H1 (cell line): ENCODE measurements around the gene CHST13. TPM values are rescaled to one million over a fixed set of nuclear protein-coding genes. Genes with fewer than 3 reads are reported as not detected.

Experiments
- CTCF ChIA-PET: fragments of 300-600 bp; sonication (Branson Sonifier 250); formaldehyde crosslinking; loops from one replicate; lab custom pipeline; 2021; ENCODE audit not compliant: partially characterized antibody; lab: Charles Lee
- POLR2A ChIA-PET: fragments of 300-600 bp; sonication (Branson Sonifier 250); formaldehyde crosslinking; loops from one replicate; lab custom pipeline; 2021; ENCODE audit warnings: inconsistent platforms; ENCODE audit not compliant: partially characterized antibody; lab: Charles Lee
- DNase-seq, 2 experiments: peaks; one replicate each; pipeline versions ENCODE4 v3.0.0 to v3.0.0-alpha.2; 2010 to 2022; ENCODE audit warnings: low spot score in 2 of 2, low read depth in 1 of 2, mixed read lengths in 1 of 2
- FAIRE-seq: peaks from 2 replicates; lab custom pipeline; 2011; peaks lifted over from hg19 to GRCh38; lab: Jason Lieb, UNC
- H2AFZ ChIP-seq: 2 replicates; pipeline ENCODE4 v1.8.1; 2012; ENCODE audit warnings: low read length, inconsistent platforms
- H2AK5ac ChIP-seq: 2 replicates; pipeline ENCODE4 v1.6.1; 2013; ENCODE audit warnings: low read depth, low read length
- H2BK120ac ChIP-seq: replicated peaks from 2 replicates; pipeline ENCODE3; 2013; ENCODE audit warnings: low read depth, low read length, inconsistent platforms
- H2BK12ac ChIP-seq: 2 replicates; pipeline ENCODE4 v1.6.1; 2013; ENCODE audit warnings: low read depth, low read length
- H2BK15ac ChIP-seq: 2 replicates; pipeline ENCODE4 v1.6.1; 2013; ENCODE audit warnings: low read length
- H2BK20ac ChIP-seq: 2 replicates; pipeline ENCODE4 v1.6.1; 2013; ENCODE audit warnings: low read length
- H2BK5ac ChIP-seq: 2 replicates; pipeline ENCODE4 v1.6.1; 2013; ENCODE audit warnings: low read depth, low read length
- H3K14ac ChIP-seq: 2 replicates; pipeline ENCODE4 v1.6.1; 2013; ENCODE audit warnings: inconsistent platforms; ENCODE audit not compliant: insufficient read length
- H3K18ac ChIP-seq: 2 replicates; pipeline ENCODE4 v1.6.1; 2013; ENCODE audit warnings: low read length; ENCODE audit errors: extremely low read depth
- H3K23ac ChIP-seq: 2 replicates; pipeline ENCODE4 v1.6.1; 2013; ENCODE audit warnings: inconsistent platforms; ENCODE audit not compliant: insufficient read length
- H3K23me2 ChIP-seq: 2 replicates; pipeline ENCODE4 v1.6.1; 2013; ENCODE audit warnings: low read depth, low read length
- H3K27ac ChIP-seq: 2 replicates; pipeline ENCODE4 v1.6.1; 2011; ENCODE audit warnings: low read depth, low read length, inconsistent platforms
- H3K27me3 ChIP-seq, 4 experiments: replicated peaks in 1 of 4; 1 replicate in 1 of 4; 2 replicates in 3 of 4; pipeline versions ENCODE4 v1.6.1 to v1.8.1; 2011 to 2013; ENCODE audit warnings: low read length in 3 of 4, mild to moderate bottlenecking in 3 of 4, inconsistent platforms in 2 of 4, mixed read lengths in 2 of 4, moderate library complexity in 1 of 4; ENCODE audit not compliant: control insufficient read depth in 3 of 4, insufficient read depth in 3 of 4; ENCODE audit errors: extremely low read depth in 1 of 4
- H3K36me3 ChIP-seq, 4 experiments: 2 replicates each; pipeline versions ENCODE4 v1.6.1 to v1.8.1; 2011 to 2013; ENCODE audit warnings: mild to moderate bottlenecking in 4 of 4, low read length in 3 of 4, moderate library complexity in 2 of 4, control low read depth in 1 of 4, inconsistent platforms in 1 of 4; ENCODE audit not compliant: insufficient read depth in 4 of 4, control insufficient read depth in 2 of 4
- H3K4ac ChIP-seq: replicated peaks from 2 replicates; pipeline ENCODE3; 2013; ENCODE audit warnings: low read length, low read depth, mixed read lengths, inconsistent platforms; ENCODE audit not compliant: insufficient read length
- H3K4me1 ChIP-seq, 4 experiments: replicated peaks in 1 of 4; 1 replicate in 1 of 4; 2 replicates in 3 of 4; pipeline versions ENCODE4 v1.6.1 to v1.8.1; 2011 to 2013; ENCODE audit warnings: low read length in 3 of 4, inconsistent platforms in 2 of 4, mixed read lengths in 1 of 4; ENCODE audit not compliant: insufficient read depth in 4 of 4, control insufficient read depth in 3 of 4
- H3K4me2 ChIP-seq, 2 experiments: 2 replicates each; pipeline versions ENCODE4 v1.6.1 to v1.8.1; 2011 to 2013; ENCODE audit warnings: low read depth in 2 of 2, low read length in 2 of 2, control low read depth in 1 of 2, inconsistent platforms in 1 of 2, mild to moderate bottlenecking in 1 of 2; ENCODE audit not compliant: insufficient read depth in 1 of 2
- H3K4me3 ChIP-seq, 4 experiments: fragments of 200-600, 300-600 bp in 1 of 4; sonication (generic), shearing (Covaris generic), sonication (Bioruptor Twin) in 1 of 4; 2 replicates each; pipeline versions ENCODE4 v1.5.1 to v1.8.1; 2011 to 2016; ENCODE audit warnings: low read length in 4 of 4, low read depth in 3 of 4, control low read depth in 2 of 4, inconsistent platforms in 2 of 4, mild to moderate bottlenecking in 2 of 4, mixed read lengths in 1 of 4, moderate library complexity in 1 of 4; ENCODE audit not compliant: insufficient read depth in 2 of 4; ENCODE audit errors: extremely low read depth in 1 of 4
- H3K56ac ChIP-seq: replicated peaks from 2 replicates; pipeline ENCODE3; 2013; ENCODE audit warnings: low read depth, mild to moderate bottlenecking, mixed read lengths, low read length, inconsistent platforms; ENCODE audit not compliant: insufficient read length
- H3K79me1 ChIP-seq: 2 replicates; pipeline ENCODE4 v1.6.1; 2013; ENCODE audit warnings: low read depth, low read length, control low read depth
- H3K79me2 ChIP-seq, 2 experiments: 2 replicates each; pipeline versions ENCODE4 v1.6.1 to v1.8.1; 2012 to 2013; ENCODE audit warnings: low read length in 2 of 2, mild to moderate bottlenecking in 2 of 2, inconsistent platforms in 1 of 2; ENCODE audit not compliant: insufficient read depth in 2 of 2, control insufficient read depth in 1 of 2
- H3K9ac ChIP-seq, 4 experiments: replicated peaks in 1 of 4; 1 replicate in 1 of 4; 2 replicates in 3 of 4; pipeline versions ENCODE4 v1.6.1 to v1.8.1; 2011 to 2013; ENCODE audit warnings: low read depth in 3 of 4, low read length in 3 of 4, control low read depth in 2 of 4, mild to moderate bottlenecking in 2 of 4, moderate library complexity in 2 of 4, inconsistent platforms in 1 of 4; ENCODE audit errors: extremely low read depth in 1 of 4
- H3K9me3 ChIP-seq, 2 experiments: 2 replicates each; pipeline versions ENCODE4 v1.6.1 to v1.8.1; 2012 to 2013; ENCODE audit warnings: mild to moderate bottlenecking in 2 of 2, moderate library complexity in 2 of 2, control low read depth in 1 of 2, inconsistent platforms in 1 of 2, low read depth in 1 of 2, low read length in 1 of 2, mixed read lengths in 1 of 2; ENCODE audit not compliant: insufficient read depth in 2 of 2
- H4K20me1 ChIP-seq, 2 experiments: replicated peaks in 1 of 2; 2 replicates each; pipeline versions ENCODE3 to v1.8.1; 2011 to 2013; ENCODE audit warnings: inconsistent platforms in 2 of 2, low read length in 2 of 2, mild to moderate bottlenecking in 1 of 2; ENCODE audit not compliant: insufficient read depth in 2 of 2, control insufficient read depth in 1 of 2
- H4K5ac ChIP-seq: 2 replicates; pipeline ENCODE4 v1.6.1; 2013; ENCODE audit warnings: low read length, low read depth, mixed read lengths, inconsistent platforms; ENCODE audit not compliant: insufficient read length
- H4K8ac ChIP-seq: 2 replicates; pipeline ENCODE4 v1.8.0; 2013; ENCODE audit warnings: mild to moderate bottlenecking, moderate library complexity, low read length, inconsistent platforms; ENCODE audit not compliant: insufficient read depth; ENCODE audit errors: extremely low read depth
- H4K91ac ChIP-seq: replicated peaks from 2 replicates; pipeline ENCODE3; 2013; ENCODE audit warnings: low read length, mixed read lengths, inconsistent platforms; ENCODE audit not compliant: insufficient read length
- PHF8 ChIP-seq: fragments of 200-600 bp; sonication (generic); conservative IDR thresholded peaks from 2 replicates; pipeline ENCODE4 v1.7.1; 2012; ENCODE audit warnings: low read depth, mild to moderate bottlenecking, inconsistent platforms, low read length, moderate library complexity
- TCF12 ChIP-seq: IDR thresholded peaks from 2 replicates; pipeline ENCODE4 v1.6.1; 2011; ENCODE audit warnings: low read depth, mild to moderate bottlenecking, low read length
- WGBS, 2 experiments: shearing (Covaris generic) in 1 of 2; methylation state at CpG; one replicate each; pipeline versions ENCODE4 v1.1.6 to v1.1.7; 2013 to 2015; ENCODE audit warnings: low lambda C conversion rate in 2 of 2, mixed read lengths in 2 of 2, inconsistent platforms in 1 of 2, low coverage in 1 of 2, missing lambda C conversion rate in 1 of 2; ENCODE audit not compliant: insufficient replicate concordance in 2 of 2, insufficient coverage in 1 of 2, insufficient read length in 1 of 2; ENCODE audit errors: extremely low coverage in 1 of 2, missing lambda C conversion rate in 1 of 2; 5-methylcytosine and 5-hydroxymethylcytosine counted together
- polyA plus RNA-seq, 7 experiments: library from polyadenylated mRNA; depleted of rRNA in 3 of 7; stranded (reverse) in 5 of 7; unstranded in 2 of 7; fragments of >200 nt in 5 of 7; fragments of 200-250 nt in 2 of 7; gene quantifications; 1 replicate in 5 of 7; 2 replicates in 1 of 7; 4 replicates in 1 of 7; pipeline versions ENCODE4 v1.2.1 to v1.2.3, GENCODE V29; 2011 to 2013; ENCODE audit warnings: missing spikeins in 2 of 7, mixed read lengths in 2 of 7
- total RNA-seq: library from RNA; stranded (reverse); fragmentation: NEBNext Ultra II Directional; extraction: Animal tissue kit (Norgen Biotek cat#: 25700); gene quantifications from 2 replicates; pipeline ENCODE4 v1.2.1, GENCODE V29; 2021

Gene CHST13
- total and polyA plus RNA-seq, 2 of the 8 experiments (the other 6 are each of a cell fraction or from before 2014, with no cell fraction given): 5.4 to 11.7 TPM

DNA sequence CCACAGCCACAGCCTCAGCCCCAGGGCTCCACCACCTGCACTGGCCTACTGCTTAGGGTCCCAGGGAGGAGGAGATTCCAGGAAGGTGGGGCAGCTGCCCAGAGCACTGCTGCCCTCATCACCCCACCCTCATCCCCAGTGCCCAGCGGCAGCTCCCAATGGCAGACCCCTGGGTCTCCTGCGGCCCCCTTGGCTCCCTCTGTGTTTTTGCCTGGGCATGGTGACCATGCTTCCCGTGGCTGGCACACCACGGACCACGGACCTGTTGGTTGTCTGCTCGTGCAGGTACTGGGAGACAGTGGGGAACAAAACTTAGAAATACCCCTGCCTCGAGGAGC, 2.7 kb downstream of the CHST13 start:
- Histone ChIP-seq H3K79me1 (no peaks in the 10 kb centered on the region), H2BK120ac (no peak overlapping the region), H3K4me2 (no peak overlapping the region), H3K23ac (no peak overlapping the region), H2BK5ac (no peak overlapping the region), H3K4me3 (no peak overlapping the region), H3K9me3 (no peaks in the 10 kb centered on the region), H4K91ac (no peak overlapping the region), H2BK12ac (no peak overlapping the region), H2AK5ac (no peak overlapping the region), H4K20me1 (peaks cover 0 to 4% of the 10 kb centered on the region in 2 experiments), H3K27me3 (peaks cover 0 to 16% (median 11%) of the 10 kb centered on the region in 4 experiments; a peak in 5 of 7 replicates), H3K79me2 (no peaks in the 10 kb centered on the region), H4K5ac (no peak overlapping the region), H3K27ac (no peak overlapping the region), H3K56ac (no peak overlapping the region), H2AFZ (no peak overlapping the region), H3K4ac (no peak overlapping the region), H3K36me3 (no peaks in the 10 kb centered on the region), H3K18ac (no peak overlapping the region), H3K4me1 (peaks cover 0 to 18% (median 12%) of the 10 kb centered on the region in 4 experiments; a peak in 6 of 7 replicates), H4K8ac (peak overlapping the region; percentile 36; the same call in 1 of the 2 replicates), H2BK15ac (no peak overlapping the region), H3K9ac (no peak overlapping the region), H3K23me2 (peaks cover 7% of the 10 kb centered on the region; the same call in 1 of the 2 replicates), H3K14ac (no peak overlapping the region), H2BK20ac (no peak overlapping the region)
- DNase-seq (no peak), FAIRE-seq (no peak)
- POLR2A ChIA-PET: interaction anchor here (1.0 kb wide), 1 partner anchor 54 kb away, joined by 3 read pairs; no protein-coding TSS in a partner anchor
- 90% methylated on average over 5 of the region's 7 CpGs; no CpG with 5 or more reads in 1 of the 2 experiments for WGBS, 2 experiments
- CTCF ChIA-PET: interaction anchor here (0.7 to 1.8 kb wide), 6 partner anchors 17 to 1019 kb away, joined by 3 to 5 read pairs (median 4); no protein-coding TSS in a partner anchor
- TF ChIP-seq PHF8: no peak
- no peak for TF ChIP-seq TCF12
